Stomach (tissue), 9 donors: ENCODE results near the gene ASB8. TPM values are rescaled to one million over a fixed set of nuclear protein-coding genes. Genes with fewer than 3 reads are reported as not detected.
"Not testable (repeated sequence)": the region's sequence is repeated elsewhere in the genome, so short reads cannot be mapped to it uniquely, and the experiment has no call there.

ENCODE experiments used
- DNase-seq, 2 donors: peaks; one replicate each; pipeline versions ENCODE4 v3.0.0 to v3.0.0-alpha.2; 2013 to 2019
- H3K27ac ChIP-seq, 5 donors: fragments of 200-600 bp in 4 of 5; sonication (generic) in 4 of 5; one replicate each; pipeline ENCODE4 v1.5.1; 2013 to 2019; ENCODE audit warnings: mild to moderate bottlenecking in 1 of 5, moderate library complexity in 1 of 5
- H3K27me3 ChIP-seq, 3 donors: fragments of 200-600 bp; sonication (generic); one replicate each; pipeline ENCODE4 v1.5.1; 2017 to 2019; ENCODE audit warnings: mixed run types in 1 of 3
- H3K36me3 ChIP-seq, 4 donors: fragments of 200-600 bp; sonication (generic); 1 replicate in 3 of 4; 2 replicates in 1 of 4; pipeline ENCODE4 v1.5.1; 2016 to 2019
- H3K4me1 ChIP-seq, 4 donors: fragments of 200-600 bp; sonication (generic); one replicate each; pipeline ENCODE4 v1.5.1; 2016 to 2019
- H3K4me3 ChIP-seq, 4 donors: fragments of 200-600 bp; sonication (generic) in 3 of 4; one replicate each; pipeline ENCODE4 v1.5.1; 2016 to 2019; ENCODE audit warnings: mild to moderate bottlenecking in 1 of 4
- H3K9me3 ChIP-seq, 4 donors: fragments of 200-600 bp; sonication (generic); one replicate each; pipeline ENCODE4 v1.5.1; 2016 to 2019
- CTCF ChIP-seq, 7 experiments: fragments of 450-650 bp in 4 of 7; fragments of 200-600 bp in 3 of 7; sonication (generic) in 3 of 7; IDR thresholded peaks; one replicate each; pipeline ENCODE4 v1.5.1; 2016 to 2019; ENCODE audit warnings: antibody characterized with exemption in 7 of 7, control low read depth in 2 of 7, mild to moderate bottlenecking in 1 of 7
- EP300 ChIP-seq: sonication (generic); formaldehyde crosslinking; IDR thresholded peaks from one replicate; pipeline ENCODE4 v1.6.1; 2017; ENCODE audit warnings: antibody characterized with exemption
- POLR2A ChIP-seq, 4 donors: fragments of 450-650 bp; IDR thresholded peaks; one replicate each; pipeline ENCODE4 v1.6.1; 2016; ENCODE audit warnings: antibody characterized with exemption in 4 of 4, control low read depth in 2 of 4, mild to moderate bottlenecking in 1 of 4, moderate library complexity in 1 of 4
- POLR2AphosphoS5 ChIP-seq, 3 donors: sonication (generic); formaldehyde crosslinking; IDR thresholded peaks; one replicate each; pipeline ENCODE4 v1.6.1; 2016; ENCODE audit warnings: antibody characterized with exemption in 3 of 3
- WGBS, 5 donors: extraction: QIAGEN DNeasy Blood & Tissue Kit in 3 of 5; methylation state at CpG; one replicate each; pipeline versions ENCODE4 v1.1.5 to v1.1.7; 2013 to 2018; 5-methylcytosine and 5-hydroxymethylcytosine counted together
- intact Hi-C: fragments of 100-400 bp; cut with DNase I; formaldehyde crosslinking; loops from one replicate; pipeline ENCODE4 v1.15.1; 2023; ENCODE audit warnings: low total_unique reads
- polyA plus RNA-seq, 3 donors: library from polyadenylated mRNA; stranded (reverse); fragments of 200-250 nt; gene quantifications; one replicate each; pipeline ENCODE4 v1.2.3, GENCODE V29; 2013
- total RNA-seq, 5 donors: library from RNA; depleted of rRNA; stranded (reverse); fragments of >200 nt; gene quantifications; one replicate each; pipeline versions ENCODE4 v1.1.0 to v1.2.3, GENCODE V29; 2014 to 2016
- donor health status: healthy with polysubstance abuse.
- donor health status: Bipolar disorder and iron deficiency.
- donor health status: healthy.

ASB8 gene
- total and polyA plus RNA-seq, 8 donors: 4.3 to 47.2 (median 17.5) TPM

- intact Hi-C loops: loop anchor here (10.0 kb wide), 2 partner anchors 55 to 215 kb away; partner anchors contain the start of gene SENP1
- H3K4me3 ChIP-seq: no peak overlapping the region
- DNase-seq: no peak
- H3K4me1 ChIP-seq: peaks cover 5 to 23% (median 16%) of the 10 kb centered on the region in 4 donors
- TF ChIP-seq POLR2AphosphoS5 (IDR thresholded peaks at IDR 0.05) (no peak), POLR2A (IDR thresholded peaks at IDR 0.05) (no peak), EP300 (no peak), CTCF (IDR thresholded peaks at IDR 0.05) (no peak)
- no peaks in the 10 kb centered on the region for H3K9me3 ChIP-seq
- no peak overlapping the region for H3K27ac ChIP-seq
- WGBS, 5 donors: 86 to 90% (median 89%) methylated on average over 5 of the region's 5 CpGs
- no peaks in the 10 kb centered on the region for H3K36me3 ChIP-seq
- peaks cover 0 to 8% (median 0%) of the 10 kb centered on the region in 3 donors for H3K27me3 ChIP-seq
Observed at GRCh38 chr12:48160046-48160445, 2.7 kb upstream of the ASB8 start.

- no peaks in the 10 kb centered on the region for H3K9me3 ChIP-seq
- H3K27ac ChIP-seq: peak overlapping the region; percentile 81 to 91 (median 84)
- WGBS, 5 donors: 55 to 67% (median 62%) methylated on average over 3 of the region's 3 CpGs
- peak overlapping the region; percentile 72 to 97 (median 80) for H3K4me3 ChIP-seq
- peaks cover 5 to 34% (median 21%) of the 10 kb centered on the region in 4 donors for H3K4me1 ChIP-seq
- TF ChIP-seq POLR2AphosphoS5 (IDR thresholded peaks at IDR 0.05): no peak
- intact Hi-C loops: no loop called here
- peaks cover 0 to under 1% (median 0%) of the 10 kb centered on the region in 3 donors for H3K27me3 ChIP-seq
- no peak for DNase-seq
- H3K36me3 ChIP-seq: peaks cover 0 to 8% (median 6%) of the 10 kb centered on the region in 4 donors
Observed at GRCh38 chr12:48157889-48158370, 615 bp upstream of the ASB8 start.

DNA sequence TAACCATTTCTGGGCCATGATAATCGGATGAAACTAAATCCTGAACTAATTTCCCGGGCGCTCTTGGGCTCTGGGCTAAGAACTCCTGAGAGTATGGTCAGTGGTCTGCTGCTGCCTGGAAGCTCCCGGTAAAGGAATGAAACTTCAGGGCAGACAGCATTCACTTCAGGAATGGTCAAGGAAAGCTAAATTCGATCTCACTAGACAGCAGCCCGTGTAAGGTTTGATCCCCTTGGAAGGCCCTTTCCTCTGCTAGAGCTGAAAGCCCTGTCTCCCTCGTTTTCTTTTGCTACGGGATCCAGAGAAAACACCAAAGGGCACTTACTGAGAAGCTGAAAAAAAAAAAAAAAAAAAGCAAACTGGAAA is 680 bp downstream of the ASB8 start:
- Histone ChIP-seq H3K36me3 (peaks cover 2 to 21% (median 19%) of the 10 kb centered on the region in 4 donors), H3K27me3 (no peaks in the 10 kb centered on the region), H3K4me1 (peaks cover 5 to 38% (median 24%) of the 10 kb centered on the region in 4 donors), H3K4me3 (peak overlapping the region; percentile 72 to 97 (median 80)), H3K9me3 (no peaks in the 10 kb centered on the region), H3K27ac (peak overlapping the region in 4 of 5 donors; percentile 81 to 91 (median 86))
- WGBS, 5 donors: 22 to 28% (median 27%) methylated on average over 8 of the region's 8 CpGs
- DNase-seq: no peak
- intact Hi-C loops: no loop called here
- TF ChIP-seq POLR2A (IDR thresholded peaks at IDR 0.05) (no peak), POLR2AphosphoS5 (IDR thresholded peaks at IDR 0.05) (no peak), EP300 (no peak), CTCF (IDR thresholded peaks at IDR 0.05) (no peak)

DNA sequence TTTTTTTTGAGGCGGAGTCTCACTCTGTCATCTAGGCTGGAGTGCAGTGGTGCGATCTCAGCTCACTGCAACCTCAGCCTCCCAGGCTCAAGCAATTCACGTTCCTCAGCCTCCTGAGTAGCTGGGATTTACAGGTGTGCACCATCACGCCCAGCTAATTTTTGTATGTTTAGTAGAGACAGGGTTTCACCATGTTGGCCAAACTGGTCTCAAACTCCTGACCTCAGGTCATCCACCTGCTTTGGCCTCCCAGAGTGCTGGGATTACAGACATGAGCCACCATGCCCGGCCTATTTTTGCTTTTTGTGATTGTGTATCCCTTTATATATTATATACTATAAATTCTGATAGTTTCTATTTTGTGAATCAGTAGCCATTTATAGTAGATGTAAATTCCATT is 1.5 kb downstream of the ASB8 start:
- H3K27me3 ChIP-seq, intact Hi-C loops, H3K9me3 ChIP-seq, H3K27ac ChIP-seq, DNase-seq: not testable (repeated sequence)
- H3K4me3 ChIP-seq: peak overlapping the region in 2 of 4 donors; percentile 78 to 97
- peaks cover 5 to 38% (median 24%) of the 10 kb centered on the region in 4 donors for H3K4me1 ChIP-seq
- WGBS, 5 donors: 88 to 97% (median 96%) methylated on average over 5 of the region's 5 CpGs
- H3K36me3 ChIP-seq: peaks cover 11 to 30% (median 28%) of the 10 kb centered on the region in 4 donors

DNA sequence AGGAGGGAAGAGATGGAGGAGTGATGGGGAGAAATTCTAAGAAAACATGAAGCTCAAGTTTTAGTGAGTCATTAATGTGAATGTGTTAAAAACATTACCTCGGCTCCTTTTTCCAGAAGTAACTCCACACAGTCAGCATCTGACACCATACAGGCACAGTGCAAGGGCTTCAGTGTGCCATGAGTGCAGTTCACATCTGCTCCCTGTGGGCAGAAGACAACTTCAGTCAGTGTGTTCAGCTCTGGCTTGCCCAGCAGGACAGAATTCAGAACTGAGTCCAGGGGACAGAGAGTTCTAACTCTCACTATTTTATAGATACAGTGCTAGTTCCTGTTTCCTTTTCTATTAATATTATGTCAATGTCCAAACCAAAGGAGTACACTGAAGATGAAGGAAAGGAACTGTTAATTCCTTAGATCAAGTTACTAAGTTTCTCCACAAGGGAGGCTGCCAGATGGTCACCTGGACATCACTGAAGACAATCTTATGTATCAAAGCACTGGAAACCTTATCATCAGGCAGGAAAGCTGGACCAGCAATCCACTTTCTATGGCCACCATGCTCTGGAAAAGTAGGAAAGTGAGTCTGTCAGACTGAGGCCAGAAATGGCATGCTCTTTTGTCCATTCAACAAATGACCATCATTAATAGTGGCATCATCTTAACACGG is 6.1 kb downstream of the ASB8 start:
- Histone ChIP-seq H3K36me3 (peaks cover 36 to 75% (median 72%) of the 10 kb centered on the region in 4 donors), H3K9me3 (no peaks in the 10 kb centered on the region), H3K4me3 (no peak overlapping the region), H3K27ac (no peak overlapping the region), H3K27me3 (no peaks in the 10 kb centered on the region), H3K4me1 (peaks cover under 1 to 27% (median 18%) of the 10 kb centered on the region in 4 donors)
- intact Hi-C loops: no loop called here
- WGBS, 5 donors: 62 to 87% (median 78%) methylated on average over 2 of the region's 2 CpGs
- TF ChIP-seq POLR2AphosphoS5 (IDR thresholded peaks at IDR 0.05) (no peak), EP300 (no peak)
- no peak for DNase-seq

DNA sequence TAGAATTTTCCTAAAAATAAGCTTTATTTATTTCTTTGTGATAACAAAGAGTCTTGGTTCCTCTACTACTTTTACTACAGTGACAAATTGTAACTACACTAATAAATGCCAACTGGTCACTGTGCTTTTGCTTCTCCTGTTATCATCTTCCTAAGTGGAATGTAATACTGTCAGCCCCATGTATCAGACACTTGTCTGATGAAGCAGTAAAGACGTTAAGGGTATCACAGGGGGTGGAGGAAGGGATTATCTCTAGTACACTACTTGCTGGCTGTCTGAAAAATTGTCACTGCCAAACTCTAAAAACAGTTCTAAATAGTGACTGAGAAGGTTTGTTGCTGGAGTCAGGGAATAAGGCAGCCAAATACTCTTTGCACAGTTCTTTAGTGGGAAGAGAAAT is 11.3 kb downstream of the ASB8 start:
- H3K27me3 ChIP-seq: no peaks in the 10 kb centered on the region
- H3K36me3 ChIP-seq: peaks cover 59 to 100% (median 99%) of the 10 kb centered on the region in 4 donors
- no peak for TF ChIP-seq POLR2AphosphoS5 (IDR thresholded peaks at IDR 0.05)
- no peak for TF ChIP-seq EP300
- no peak for TF ChIP-seq CTCF (IDR thresholded peaks at IDR 0.05)
- no peak for TF ChIP-seq POLR2A (IDR thresholded peaks at IDR 0.05)
- no peak overlapping the region for H3K27ac ChIP-seq
- no peaks in the 10 kb centered on the region for H3K9me3 ChIP-seq
- peaks cover 0 to 4% (median 0%) of the 10 kb centered on the region in 4 donors for H3K4me1 ChIP-seq
- no peak for DNase-seq
- WGBS, 5 donors: 50 to 58% (median 55%) methylated on average over 1 of the region's 1 CpG
- intact Hi-C loops: no loop called here
- H3K4me3 ChIP-seq: no peak overlapping the region
